Measurements from ENCODE around the gene PDE2A. TPM values are rescaled to one million over a fixed set of nuclear protein-coding genes. Genes with fewer than 3 reads are reported as not detected.
A peak's percentile ranks its signal among the peaks of the same experiment; 100 is the strongest.

PDE2A gene
- total RNA-seq, 5 donors from 2014 or later (not counting 1 experiment from before 2014, with no cell fraction given): 1.1 to 6.1 (median 1.7) TPM

- no peak overlapping the region for H3K27ac Mint-ChIP-seq
- H3K36me3 Mint-ChIP-seq: peaks cover 53% of the 10 kb centered on the region
- H3K4me1 Mint-ChIP-seq: peaks cover 0 to 7% (median 5%) of the 10 kb centered on the region in 3 donors
- H3K4me3 Mint-ChIP-seq: no peak overlapping the region
- no peaks in the 10 kb centered on the region for H3K9me3 Mint-ChIP-seq
- 97% methylated on average over 6 of the region's 9 CpGs for WGBS (ENCODE audit: insufficient coverage)
- Histone ChIP-seq H3K27ac (ENCODE audit: low read length) (no peak overlapping the region), H3K9me3 (no peaks in the 10 kb centered on the region), H3K27me3 (replicated peaks in 1 of 2; ENCODE audit: control insufficient read depth in 2 of 2, extremely low read depth in 1 of 2, insufficient read depth in 2 of 2, low read length in 1 of 2) (no peaks in the 10 kb centered on the region), H3K36me3 (ENCODE audit: control insufficient read depth in 2 of 2, extremely low read depth in 1 of 2, insufficient read depth in 1 of 2, low read length in 1 of 2) (peaks cover 40 to 93% of the 10 kb centered on the region in 2 donors), H3K4me3 (ENCODE audit: control insufficient read depth in 1 of 2, extremely low read depth in 1 of 2, low read length in 1 of 2) (no peak overlapping the region), H3K4me1 (ENCODE audit: control insufficient read depth in 1 of 2, extremely low read depth in 1 of 2, insufficient read depth in 2 of 2, low read length in 2 of 2) (no peaks in the 10 kb centered on the region)
- ATAC-seq (replicated peaks in 1 of 4) (no peak), DNase-seq (no peak)
- no peaks in the 10 kb centered on the region for H3K27me3 Mint-ChIP-seq
- ChIA-PET CTCF (no interaction called here), POLR2A (no interaction called here)
Observed at GRCh38 chr11:72707032-72707431, 32.8 kb upstream of the PDE2A start.

- no peak overlapping the region for H3K27ac ChIP-seq (ENCODE audit: low read length)
- Mint-ChIP-seq H3K27me3 (no peaks in the 10 kb centered on the region), H3K4me1 (peaks cover 0 to 7% (median 5%) of the 10 kb centered on the region in 3 donors), H3K36me3 (peaks cover 53% of the 10 kb centered on the region), H3K27ac (peak overlapping the region in 1 of 2 donors; percentile 11), H3K9me3 (no peaks in the 10 kb centered on the region), H3K4me3 (no peak overlapping the region)
- WGBS (ENCODE audit: insufficient coverage): 100% methylated on average over 5 of the region's 5 CpGs
- ATAC-seq (replicated peaks in 1 of 4) (no peak), DNase-seq (no peak)
- CTCF ChIA-PET: no interaction called here
- no peaks in the 10 kb centered on the region for H3K4me1 ChIP-seq (ENCODE audit: control insufficient read depth in 1 of 2, extremely low read depth in 1 of 2, insufficient read depth in 2 of 2, low read length in 2 of 2)
- H3K4me3 ChIP-seq (ENCODE audit: control insufficient read depth in 1 of 2, extremely low read depth in 1 of 2, low read length in 1 of 2): no peak overlapping the region
- peaks cover 43 to 93% of the 10 kb centered on the region in 2 donors for H3K36me3 ChIP-seq (ENCODE audit: control insufficient read depth in 2 of 2, extremely low read depth in 1 of 2, insufficient read depth in 1 of 2, low read length in 1 of 2)
- POLR2A ChIA-PET: no interaction called here
- no peaks in the 10 kb centered on the region for H3K9me3 ChIP-seq
- H3K27me3 ChIP-seq (replicated peaks in 1 of 2; ENCODE audit: control insufficient read depth in 2 of 2, extremely low read depth in 1 of 2, insufficient read depth in 2 of 2, low read length in 1 of 2): no peaks in the 10 kb centered on the region
Observed at GRCh38 chr11:72706579-72706978, 32.4 kb upstream of the PDE2A start.

DNA sequence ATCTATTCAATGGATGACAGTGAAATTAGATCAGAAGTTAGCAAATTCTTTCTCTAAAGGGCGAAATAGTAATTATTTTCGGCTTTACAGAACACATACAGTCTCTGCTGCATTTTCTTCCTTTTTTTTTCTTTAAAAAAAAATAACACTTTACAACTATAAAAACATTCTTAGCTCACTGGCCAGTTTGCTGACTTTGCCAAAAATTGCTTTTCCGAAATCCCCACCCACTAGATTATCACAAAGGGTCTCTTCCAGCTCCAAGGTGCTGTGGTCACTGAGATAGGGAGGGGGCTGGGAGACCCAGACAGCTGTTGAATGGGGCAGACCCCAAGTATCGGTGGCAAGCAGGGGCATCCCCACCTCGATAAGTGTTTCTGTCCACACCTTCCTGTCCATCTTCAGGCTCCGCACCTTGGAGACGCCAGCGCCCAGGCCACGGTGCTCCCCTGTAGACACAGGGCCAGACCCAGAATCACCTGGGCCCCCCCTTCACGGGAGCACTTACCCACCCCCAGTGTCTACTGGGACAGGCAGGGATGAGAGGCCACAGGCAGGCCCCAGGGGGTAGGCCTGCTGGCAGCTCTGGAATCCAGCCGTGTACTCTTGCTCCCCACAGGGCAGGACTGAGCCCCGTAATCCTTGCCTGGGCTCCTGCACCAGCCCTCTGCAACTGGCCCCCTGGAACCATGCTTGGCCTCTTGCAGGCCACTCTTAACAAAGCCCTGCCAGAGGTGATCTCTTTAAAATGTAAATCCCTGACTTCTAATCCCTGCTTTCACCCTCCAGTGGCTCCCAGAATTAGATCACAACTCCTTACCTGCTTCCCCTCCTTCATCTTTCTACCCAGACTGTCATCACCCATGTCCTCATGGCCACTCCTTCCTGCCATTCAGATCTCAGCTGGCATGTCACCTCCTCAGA lies 31.5 kb upstream of the PDE2A start:
- no peak overlapping the region for H3K27ac ChIP-seq (ENCODE audit: low read length)
- Mint-ChIP-seq H3K27ac (peak overlapping the region; percentile 25 to 66), H3K9me3 (no peaks in the 10 kb centered on the region), H3K36me3 (peaks cover 53% of the 10 kb centered on the region), H3K4me3 (no peak overlapping the region), H3K4me1 (peaks cover 0 to 7% (median 3%) of the 10 kb centered on the region in 3 donors), H3K27me3 (no peaks in the 10 kb centered on the region)
- POLR2A ChIA-PET: interaction anchor here (0.6 kb wide), 2 partner anchors 29 to 41 kb away, joined by 3 to 9 read pairs; no protein-coding TSS in a partner anchor
- DNase-seq (no peak), ATAC-seq (replicated peaks in 1 of 4) (no peak)
- H3K9me3 ChIP-seq: no peaks in the 10 kb centered on the region
- no peaks in the 10 kb centered on the region for H3K27me3 ChIP-seq (replicated peaks in 1 of 2; ENCODE audit: control insufficient read depth in 2 of 2, extremely low read depth in 1 of 2, insufficient read depth in 2 of 2, low read length in 1 of 2)
- H3K4me3 ChIP-seq (ENCODE audit: control insufficient read depth in 1 of 2, extremely low read depth in 1 of 2, low read length in 1 of 2): no peak overlapping the region
- H3K4me1 ChIP-seq (ENCODE audit: control insufficient read depth in 1 of 2, extremely low read depth in 1 of 2, insufficient read depth in 2 of 2, low read length in 2 of 2): no peaks in the 10 kb centered on the region
- 96% methylated on average over 9 of the region's 12 CpGs for WGBS (ENCODE audit: insufficient coverage)
- CTCF ChIA-PET: no interaction called here
- peaks cover 47 to 92% of the 10 kb centered on the region in 2 donors for H3K36me3 ChIP-seq (ENCODE audit: control insufficient read depth in 2 of 2, extremely low read depth in 1 of 2, insufficient read depth in 1 of 2, low read length in 1 of 2)

DNA sequence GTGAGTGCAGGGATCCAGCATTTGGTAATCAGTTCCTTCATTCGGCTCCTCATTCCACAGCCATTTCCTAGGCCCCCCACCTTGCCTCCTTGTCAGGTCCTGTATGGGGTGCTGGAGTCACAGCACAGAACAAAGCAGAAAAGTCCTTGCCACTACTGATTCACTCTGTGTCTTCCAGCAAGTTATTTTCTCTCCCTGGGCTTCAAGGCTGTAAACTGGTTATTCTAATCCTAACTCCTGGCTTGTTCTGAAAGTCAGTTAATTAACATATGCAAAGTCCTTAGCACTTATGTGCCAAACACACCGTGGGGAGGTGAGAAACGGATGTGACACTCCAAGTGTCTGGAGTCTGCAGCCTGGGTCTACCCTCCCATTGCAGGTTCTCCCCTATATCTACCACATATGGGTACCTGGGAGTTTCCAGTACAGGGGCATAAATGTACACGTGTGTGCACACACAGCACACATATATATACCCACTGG lies 30.6 kb upstream of the PDE2A start:
- H3K4me3 ChIP-seq (ENCODE audit: control insufficient read depth in 1 of 2, extremely low read depth in 1 of 2, low read length in 1 of 2): no peak overlapping the region
- H3K36me3 ChIP-seq (ENCODE audit: control insufficient read depth in 2 of 2, extremely low read depth in 1 of 2, insufficient read depth in 1 of 2, low read length in 1 of 2): peaks cover 47 to 93% of the 10 kb centered on the region in 2 donors
- no peak overlapping the region for H3K4me3 Mint-ChIP-seq
- H3K9me3 ChIP-seq: no peaks in the 10 kb centered on the region
- no peaks in the 10 kb centered on the region for H3K27me3 ChIP-seq (replicated peaks in 1 of 2; ENCODE audit: control insufficient read depth in 2 of 2, extremely low read depth in 1 of 2, insufficient read depth in 2 of 2, low read length in 1 of 2)
- no peaks in the 10 kb centered on the region for H3K4me1 ChIP-seq (ENCODE audit: control insufficient read depth in 1 of 2, extremely low read depth in 1 of 2, insufficient read depth in 2 of 2, low read length in 2 of 2)
- peaks cover 57% of the 10 kb centered on the region for H3K36me3 Mint-ChIP-seq
- ChIA-PET CTCF (no interaction called here), POLR2A (no interaction called here)
- ATAC-seq (replicated peaks in 1 of 4) (no peak), DNase-seq (no peak)
- no peaks in the 10 kb centered on the region for H3K27me3 Mint-ChIP-seq
- 64% methylated on average over 2 of the region's 4 CpGs for WGBS (ENCODE audit: insufficient coverage)
- peak overlapping the region in 1 of 2 donors; percentile 66 for H3K27ac Mint-ChIP-seq
- no peak overlapping the region for H3K27ac ChIP-seq (ENCODE audit: low read length)
- H3K4me1 Mint-ChIP-seq: peaks cover 0 to 7% (median 3%) of the 10 kb centered on the region in 3 donors
- H3K9me3 Mint-ChIP-seq: no peaks in the 10 kb centered on the region

- 92% methylated on average over 11 of the region's 13 CpGs for WGBS (ENCODE audit: insufficient coverage)
- H3K36me3 ChIP-seq (ENCODE audit: control insufficient read depth in 2 of 2, extremely low read depth in 1 of 2, insufficient read depth in 1 of 2, low read length in 1 of 2): peaks cover 44 to 93% of the 10 kb centered on the region in 2 donors
- no peak overlapping the region for H3K27ac Mint-ChIP-seq
- POLR2A ChIA-PET: interaction anchor here in 1 of 2 donors (0.5 kb wide), 1 partner anchor 647 kb away, joined by 7 read pairs; no protein-coding TSS in a partner anchor
- no peaks in the 10 kb centered on the region for H3K9me3 Mint-ChIP-seq
- no peak for DNase-seq
- H3K27ac ChIP-seq (ENCODE audit: low read length): no peak overlapping the region
- no peak overlapping the region for H3K4me3 ChIP-seq (ENCODE audit: control insufficient read depth in 1 of 2, extremely low read depth in 1 of 2, low read length in 1 of 2)
- no peak for ATAC-seq (replicated peaks in 1 of 4)
- H3K27me3 Mint-ChIP-seq: no peaks in the 10 kb centered on the region
- H3K4me1 Mint-ChIP-seq: peaks cover 0 to 7% (median 3%) of the 10 kb centered on the region in 3 donors
- H3K4me1 ChIP-seq (ENCODE audit: control insufficient read depth in 1 of 2, extremely low read depth in 1 of 2, insufficient read depth in 2 of 2, low read length in 2 of 2): no peaks in the 10 kb centered on the region
- no peaks in the 10 kb centered on the region for H3K27me3 ChIP-seq (replicated peaks in 1 of 2; ENCODE audit: control insufficient read depth in 2 of 2, extremely low read depth in 1 of 2, insufficient read depth in 2 of 2, low read length in 1 of 2)
- CTCF ChIA-PET: no interaction called here
- peaks cover 56% of the 10 kb centered on the region for H3K36me3 Mint-ChIP-seq
- H3K9me3 ChIP-seq: no peaks in the 10 kb centered on the region
- H3K4me3 Mint-ChIP-seq: no peak overlapping the region
Observed at GRCh38 chr11:72704028-72704782, 30.0 kb upstream of the PDE2A start.

GRCh38 chr11:72703267-72704008 lies 29.2 kb upstream of the PDE2A start:
- CTCF ChIA-PET: interaction anchor here (0.5 to 1.0 kb wide), 2 partner anchors 120 to 138 kb away, joined by 3 to 8 read pairs; no protein-coding TSS in a partner anchor

More at GRCh38 chr11:72703267-72704008, 29.2 kb upstream of the PDE2A start:
- H3K4me3 Mint-ChIP-seq: no peak overlapping the region
- no peaks in the 10 kb centered on the region for H3K9me3 ChIP-seq
- H3K27me3 Mint-ChIP-seq: no peaks in the 10 kb centered on the region
- H3K36me3 ChIP-seq (ENCODE audit: control insufficient read depth in 2 of 2, extremely low read depth in 1 of 2, insufficient read depth in 1 of 2, low read length in 1 of 2): peaks cover 46 to 94% of the 10 kb centered on the region in 2 donors
- 92% methylated on average over 5 of the region's 11 CpGs for WGBS (ENCODE audit: insufficient coverage)
- DNase-seq (no peak), ATAC-seq (replicated peaks in 1 of 4) (no peak)
- H3K4me3 ChIP-seq (ENCODE audit: control insufficient read depth in 1 of 2, extremely low read depth in 1 of 2, low read length in 1 of 2): no peak overlapping the region
- H3K4me1 ChIP-seq (ENCODE audit: control insufficient read depth in 1 of 2, extremely low read depth in 1 of 2, insufficient read depth in 2 of 2, low read length in 2 of 2): no peaks in the 10 kb centered on the region
- no peak overlapping the region for H3K27ac ChIP-seq (ENCODE audit: low read length)
- H3K9me3 Mint-ChIP-seq: no peaks in the 10 kb centered on the region
- H3K36me3 Mint-ChIP-seq: peaks cover 58% of the 10 kb centered on the region
- no peak overlapping the region for H3K27ac Mint-ChIP-seq
- POLR2A ChIA-PET: interaction anchor here in 1 of 2 donors (0.5 kb wide), 1 partner anchor 646 kb away, joined by 7 read pairs; no protein-coding TSS in a partner anchor
- no peaks in the 10 kb centered on the region for H3K27me3 ChIP-seq (replicated peaks in 1 of 2; ENCODE audit: control insufficient read depth in 2 of 2, extremely low read depth in 1 of 2, insufficient read depth in 2 of 2, low read length in 1 of 2)
- H3K4me1 Mint-ChIP-seq: peaks cover 0 to 7% (median 3%) of the 10 kb centered on the region in 3 donors
